Trophoblast cell (in vitro differentiated cells and primary cell): ENCODE measurements around the gene PCDHB15.
A peak's percentile ranks its signal among the peaks of the same experiment; 100 is the strongest.
"Not testable (repeated sequence)": the region's sequence is repeated elsewhere in the genome, so short reads cannot be mapped to it uniquely, and the experiment has no call there.

Experiments used
- DNase-seq, 2 donors: peaks; one replicate each; pipeline ENCODE4 v3.0.0-alpha.2; 2016
- H2AFZ ChIP-seq: 2 replicates; pipeline ENCODE4 v1.6.1; 2013; ENCODE audit warnings: low read length, moderate library complexity, mild to moderate bottlenecking; ENCODE audit not compliant: insufficient read depth, poor library complexity
- H2AK5ac ChIP-seq: 2 replicates; pipeline ENCODE4 v1.6.1; 2013; ENCODE audit warnings: mild to moderate bottlenecking, low read length
- H2BK120ac ChIP-seq: 2 replicates; pipeline ENCODE4 v1.6.1; 2013; ENCODE audit warnings: low read length, mild to moderate bottlenecking, moderate library complexity; ENCODE audit not compliant: insufficient read depth, poor library complexity
- H2BK12ac ChIP-seq: 2 replicates; pipeline ENCODE4 v1.6.1; 2013; ENCODE audit warnings: mild to moderate bottlenecking, low read length, moderate library complexity
- H2BK5ac ChIP-seq: 2 replicates; pipeline ENCODE4 v1.6.1; 2013; ENCODE audit warnings: low read length, low read depth, moderate library complexity, mild to moderate bottlenecking; ENCODE audit not compliant: poor library complexity
- H3K14ac ChIP-seq: 2 replicates; pipeline ENCODE4 v1.6.1; 2013; ENCODE audit warnings: mild to moderate bottlenecking, low read length
- H3K18ac ChIP-seq: 2 replicates; pipeline ENCODE4 v1.6.1; 2013; ENCODE audit warnings: mild to moderate bottlenecking, low read length
- H3K23ac ChIP-seq: 2 replicates; pipeline ENCODE4 v1.6.1; 2013; ENCODE audit warnings: low read length
- H3K27ac ChIP-seq: 2 replicates; pipeline ENCODE4 v1.5.1; 2013; ENCODE audit warnings: low read depth, mild to moderate bottlenecking, inconsistent platforms, low read length, moderate library complexity
- H3K27me3 ChIP-seq: 2 replicates; pipeline ENCODE4 v1.6.1; 2013; ENCODE audit warnings: inconsistent platforms, mild to moderate bottlenecking, low read length, moderate library complexity; ENCODE audit not compliant: insufficient read depth
- H3K36me3 ChIP-seq, 2 experiments: 1 replicate in 1 of 2; 2 replicates in 1 of 2; pipeline ENCODE4 v1.6.1; 2013; ENCODE audit warnings: low read length in 2 of 2, mild to moderate bottlenecking in 2 of 2, moderate library complexity in 1 of 2; ENCODE audit not compliant: insufficient read depth in 2 of 2, control insufficient read depth in 1 of 2
- H3K4ac ChIP-seq: 2 replicates; pipeline ENCODE4 v1.6.1; 2013; ENCODE audit warnings: low read depth, mild to moderate bottlenecking, low read length, moderate library complexity
- H3K4me1 ChIP-seq, 2 experiments: 1 replicate in 1 of 2; 2 replicates in 1 of 2; pipeline ENCODE4 v1.6.1; 2013; ENCODE audit warnings: low read length in 2 of 2, mild to moderate bottlenecking in 2 of 2, moderate library complexity in 1 of 2; ENCODE audit not compliant: insufficient read depth in 2 of 2, control insufficient read depth in 1 of 2
- H3K4me2 ChIP-seq: 2 replicates; pipeline ENCODE4 v1.6.1; 2013; ENCODE audit warnings: inconsistent platforms, mild to moderate bottlenecking, low read length, moderate library complexity
- H3K4me3 ChIP-seq: 2 replicates; pipeline ENCODE4 v1.5.1; 2013; ENCODE audit warnings: mild to moderate bottlenecking, low read depth, low read length, inconsistent platforms
- H3K79me1 ChIP-seq: one replicate; pipeline ENCODE4 v1.6.1; 2013; ENCODE audit warnings: low read length
- H3K79me2 ChIP-seq: 2 replicates; pipeline ENCODE4 v1.6.1; 2013; ENCODE audit warnings: low read length, mild to moderate bottlenecking; ENCODE audit not compliant: control insufficient read depth, insufficient read depth, poor library complexity
- H3K9ac ChIP-seq: 2 replicates; pipeline ENCODE4 v1.6.1; 2013; ENCODE audit warnings: mild to moderate bottlenecking, low read length
- H3K9me3 ChIP-seq: 2 replicates; pipeline ENCODE4 v1.6.1; 2013; ENCODE audit warnings: low read depth, mild to moderate bottlenecking, control low read depth, inconsistent platforms, low read length; ENCODE audit not compliant: insufficient read depth
- H4K12ac ChIP-seq: 2 replicates; pipeline ENCODE4 v1.6.1; 2013; ENCODE audit warnings: low read depth, mild to moderate bottlenecking, low read length, moderate library complexity
- H4K8ac ChIP-seq: 2 replicates; pipeline ENCODE4 v1.6.1; 2013; ENCODE audit warnings: low read depth, mild to moderate bottlenecking, low read length, moderate library complexity
- H4K91ac ChIP-seq: one replicate; pipeline ENCODE4 v1.6.1; 2013; ENCODE audit warnings: low read depth, mild to moderate bottlenecking, low read length, moderate library complexity
- WGBS: extraction: QIAGEN DNeasy Blood & Tissue Kit; methylation state at CpG from one replicate; pipeline ENCODE4 v1.1.7; 2013; ENCODE audit warnings: missing lambda C conversion rate; ENCODE audit not compliant: insufficient read length, insufficient coverage; ENCODE audit errors: extremely low coverage; 5-methylcytosine and 5-hydroxymethylcytosine counted together

Gene PCDHB15

GRCh38 chr5:141223112-141223783, 21.9 kb upstream of the PCDHB15 start, which contains the start of gene PCDHB14:
Gene PCDHB14 (plus strand): TSS chr5:141223343. CDS start chr5:141223506, 163 bp downstream.
- Histone ChIP-seq H3K4me3 (no peak within 1 kb of the TSS), H3K36me3 (no peaks in the 10 kb centered on the region), H2AFZ (no peak within 1 kb of the TSS), H2AK5ac (no peak within 1 kb of the TSS), H3K23ac (no peak within 1 kb of the TSS), H4K12ac (no peak within 1 kb of the TSS), H2BK120ac (no peak within 1 kb of the TSS), H3K27me3 (no peaks in the 10 kb centered on the region), H4K91ac (no peak within 1 kb of the TSS), H3K4ac (no peak within 1 kb of the TSS), H3K4me1 (no peaks in the 10 kb centered on the region), H2BK12ac (no peak within 1 kb of the TSS), H2BK5ac (no peak within 1 kb of the TSS), H3K27ac (no peak within 1 kb of the TSS), H3K14ac (no peak within 1 kb of the TSS), H3K79me1 (no peaks in the 10 kb centered on the region), H3K79me2 (no peaks in the 10 kb centered on the region), H3K4me2 (peak within 1 kb of the TSS; percentile 8), H3K18ac (no peak within 1 kb of the TSS), H4K8ac (peak within 1 kb of the TSS; percentile 42), H3K9ac (no peak within 1 kb of the TSS), H3K9me3 (peaks cover 6% of the 10 kb centered on the region)
- peak in 1 of 2 donors; percentile 3 for DNase-seq
- no CpG with 5 or more reads among the region's 15 CpGs for WGBS

GRCh38 chr5:141224844-141225243, 20.4 kb upstream of the PCDHB15 start:
- no CpG with 5 or more reads among the region's 40 CpGs for WGBS

GRCh38 chr5:141225421-141225820, 19.8 kb upstream of the PCDHB15 start:
- H3K79me2 ChIP-seq, H3K4ac ChIP-seq, H3K18ac ChIP-seq, H2AK5ac ChIP-seq, H3K23ac ChIP-seq, H2BK12ac ChIP-seq, DNase-seq, H3K27me3 ChIP-seq, H3K27ac ChIP-seq, H2BK5ac ChIP-seq, H3K79me1 ChIP-seq, H4K8ac ChIP-seq, H2BK120ac ChIP-seq, H3K9me3 ChIP-seq, H3K36me3 ChIP-seq, H4K12ac ChIP-seq, H3K9ac ChIP-seq, H2AFZ ChIP-seq, H3K4me3 ChIP-seq, H3K14ac ChIP-seq, H3K4me2 ChIP-seq, H3K4me1 ChIP-seq, H4K91ac ChIP-seq: not testable (repeated sequence)
- no CpG with 5 or more reads among the region's 30 CpGs for WGBS

More at GRCh38 chr5:141224844-141225243, 20.4 kb upstream of the PCDHB15 start:
- not testable (repeated sequence) for H4K8ac ChIP-seq, H3K9me3 ChIP-seq, H3K14ac ChIP-seq, H3K23ac ChIP-seq, H4K91ac ChIP-seq, H3K4ac ChIP-seq, H3K9ac ChIP-seq, H2AK5ac ChIP-seq, H4K12ac ChIP-seq, H2AFZ ChIP-seq, H3K79me1 ChIP-seq, H3K27ac ChIP-seq, H2BK5ac ChIP-seq, DNase-seq, H2BK120ac ChIP-seq, H3K27me3 ChIP-seq, H3K18ac ChIP-seq, H3K79me2 ChIP-seq, H3K4me3 ChIP-seq, H3K36me3 ChIP-seq, H3K4me1 ChIP-seq, H3K4me2 ChIP-seq, H2BK12ac ChIP-seq

- H3K18ac ChIP-seq = no peak overlapping the region
- DNase-seq = no peak
- no peak overlapping the region for H2BK5ac ChIP-seq
- H4K91ac ChIP-seq = no peak overlapping the region
- H3K14ac ChIP-seq = no peak overlapping the region
- H4K12ac ChIP-seq = no peak overlapping the region
- no peak overlapping the region for H2BK120ac ChIP-seq
- peaks cover 0 to 8% of the 10 kb centered on the region in 2 experiments for H3K36me3 ChIP-seq
- H3K4ac ChIP-seq = no peak overlapping the region
- H3K9ac ChIP-seq = no peak overlapping the region
- H2BK12ac ChIP-seq = no peak overlapping the region
- H3K79me1 ChIP-seq = no peaks in the 10 kb centered on the region
- no CpG with 5 or more reads among the region's 15 CpGs for WGBS
- H4K8ac ChIP-seq = no peak overlapping the region
- no peaks in the 10 kb centered on the region for H3K4me1 ChIP-seq
- H3K4me2 ChIP-seq = no peak overlapping the region
- no peak overlapping the region for H3K27ac ChIP-seq
- no peaks in the 10 kb centered on the region for H3K27me3 ChIP-seq
- no peaks in the 10 kb centered on the region for H3K79me2 ChIP-seq
- no peak overlapping the region for H3K4me3 ChIP-seq
- no peak overlapping the region for H2AK5ac ChIP-seq
- peaks cover 17% of the 10 kb centered on the region for H3K9me3 ChIP-seq
- no peak overlapping the region for H2AFZ ChIP-seq
- no peak overlapping the region for H3K23ac ChIP-seq
These were observed 11.0 kb upstream of the PCDHB15 start for GRCh38 chr5:141234109-141234667.
